AG04449 (cell line): ENCODE data around the gene LGALSL.
A peak's percentile ranks its signal among the peaks of the same experiment; 100 is the strongest.

Source experiments
- CTCF ChIA-PET: fragments of 350-600 bp; formaldehyde crosslinking; extraction: SDS; loops from one replicate; lab custom pipeline; 2021; ENCODE audit warnings: antibody characterized with exemption; lab: Yijun Ruan, JAX
- POLR2A ChIA-PET: fragments of 400-600, 350-600 bp; formaldehyde crosslinking; extraction: SDS; loops from one replicate; lab custom pipeline; 2020; ENCODE audit warnings: antibody characterized with exemption, inconsistent platforms; lab: Yijun Ruan, JAX
- DNase-seq: peaks from one replicate; pipeline ENCODE4 v3.0.0-alpha.2; 2010; ENCODE audit warnings: low read depth, low spot score
- H3K4me3 ChIP-seq: 2 replicates; pipeline ENCODE4 v1.5.1; 2011; ENCODE audit warnings: low read depth, mild to moderate bottlenecking, control low read depth, low read length
- TF ChIP-seq, protein P1 (sequence below): IDR thresholded peaks from one replicate; pipeline ENCODE4 v1.5.1; 2011; ENCODE audit warnings: mild to moderate bottlenecking, moderate library complexity, low read length, control low read depth, inconsistent platforms; ENCODE audit not compliant: insufficient read depth; ENCODE audit errors: missing control alignments

Gene LGALSL

DNA sequence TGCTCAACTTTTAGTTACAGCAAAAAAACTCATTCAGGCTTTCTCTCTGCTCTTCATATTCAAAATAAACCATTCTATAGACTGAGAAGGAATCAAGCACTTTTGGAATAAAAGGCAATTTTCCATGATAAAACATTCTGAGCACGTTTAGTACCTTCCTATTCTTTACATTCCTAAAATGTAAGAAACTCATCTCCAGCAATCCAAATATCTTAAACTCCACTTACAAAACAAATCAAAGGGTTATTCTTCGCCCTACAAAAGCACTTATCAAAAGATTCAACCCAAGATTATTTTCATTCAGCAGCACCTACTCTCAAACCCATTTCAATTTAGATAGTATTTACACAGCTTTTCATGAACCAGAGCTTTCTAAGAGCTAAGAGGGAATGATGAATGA is 2.9 kb upstream of the LGALSL start:
- ChIA-PET POLR2A (no interaction called here), CTCF (interaction anchor here (1.9 kb wide), 2 partner anchors 37 to 120 kb away, joined by 4 to 6 read pairs; no protein-coding TSS in a partner anchor)
- TF ChIP-seq, protein P1, sequence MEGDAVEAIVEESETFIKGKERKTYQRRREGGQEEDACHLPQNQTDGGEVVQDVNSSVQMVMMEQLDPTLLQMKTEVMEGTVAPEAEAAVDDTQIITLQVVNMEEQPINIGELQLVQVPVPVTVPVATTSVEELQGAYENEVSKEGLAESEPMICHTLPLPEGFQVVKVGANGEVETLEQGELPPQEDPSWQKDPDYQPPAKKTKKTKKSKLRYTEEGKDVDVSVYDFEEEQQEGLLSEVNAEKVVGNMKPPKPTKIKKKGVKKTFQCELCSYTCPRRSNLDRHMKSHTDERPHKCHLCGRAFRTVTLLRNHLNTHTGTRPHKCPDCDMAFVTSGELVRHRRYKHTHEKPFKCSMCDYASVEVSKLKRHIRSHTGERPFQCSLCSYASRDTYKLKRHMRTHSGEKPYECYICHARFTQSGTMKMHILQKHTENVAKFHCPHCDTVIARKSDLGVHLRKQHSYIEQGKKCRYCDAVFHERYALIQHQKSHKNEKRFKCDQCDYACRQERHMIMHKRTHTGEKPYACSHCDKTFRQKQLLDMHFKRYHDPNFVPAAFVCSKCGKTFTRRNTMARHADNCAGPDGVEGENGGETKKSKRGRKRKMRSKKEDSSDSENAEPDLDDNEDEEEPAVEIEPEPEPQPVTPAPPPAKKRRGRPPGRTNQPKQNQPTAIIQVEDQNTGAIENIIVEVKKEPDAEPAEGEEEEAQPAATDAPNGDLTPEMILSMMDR, result no peak
- H3K4me3 ChIP-seq, result no peak overlapping the region
- DNase-seq, result no peak

- no peak for DNase-seq
- ChIA-PET CTCF (interaction anchor here (3.0 kb wide), 1 partner anchor 34 kb away, joined by 22 read pairs; no protein-coding TSS in a partner anchor), POLR2A (no interaction called here)
- TF ChIP-seq, protein P1, result no peak
- peak overlapping the region; percentile 62 for H3K4me3 ChIP-seq
Measured at GRCh38 chr2:64454386-64455332, 697 bp downstream of the LGALSL start.

GRCh38 chr2:64455545-64455944 is 1.6 kb downstream of the LGALSL start:
- DNase-seq, result no peak
- ChIA-PET CTCF (interaction anchor here (1.4 to 3.0 kb wide), 2 partner anchors 33 to 125 kb away, joined by 5 to 22 read pairs; no protein-coding TSS in a partner anchor), POLR2A (no interaction called here)
- TF ChIP-seq, protein P1, result no peak
- H3K4me3 ChIP-seq, result no peak overlapping the region

GRCh38 chr2:64456293-64456692 is 2.3 kb downstream of the LGALSL start:
- POLR2A ChIA-PET, result no interaction called here
- no peak overlapping the region for H3K4me3 ChIP-seq
- CTCF ChIA-PET, result interaction anchor here (1.4 to 3.0 kb wide), 3 partner anchors 14 to 126 kb away, joined by 3 to 22 read pairs (median 5); no protein-coding TSS in a partner anchor
- DNase-seq, result no peak
- TF ChIP-seq, protein P1, result no peak

- CTCF ChIA-PET, result interaction anchor here (1.5 to 3.0 kb wide), 2 partner anchors 13 to 31 kb away, joined by 3 to 22 read pairs; no protein-coding TSS in a partner anchor
- H3K4me3 ChIP-seq, result no peak overlapping the region
- POLR2A ChIA-PET, result no interaction called here
- no peak for DNase-seq
- TF ChIP-seq, protein P1, result no peak
Measured at GRCh38 chr2:64457524-64457923, 3.6 kb downstream of the LGALSL start.

GRCh38 chr2:64459575-64459974 is 5.6 kb downstream of the LGALSL start:
- H3K4me3 ChIP-seq, result no peak overlapping the region
- ChIA-PET CTCF (interaction anchor here (1.2 to 2.8 kb wide), 3 partner anchors 15 to 129 kb away, joined by 3 to 12 read pairs (median 3); no protein-coding TSS in a partner anchor), POLR2A (no interaction called here)
- TF ChIP-seq, protein P1, result no peak
- DNase-seq, result no peak
